HG03064 (cell line): ENCODE measurements around the gene RNF169.

Experiments
- ATAC-seq: cut with Tn5 transposase; IDR thresholded peaks from one replicate; pipeline ENCODE4 v1.9.1; 2021; ENCODE audit warnings: low read depth; ENCODE audit not compliant: unreplicated experiment

Gene RNF169, protein sequence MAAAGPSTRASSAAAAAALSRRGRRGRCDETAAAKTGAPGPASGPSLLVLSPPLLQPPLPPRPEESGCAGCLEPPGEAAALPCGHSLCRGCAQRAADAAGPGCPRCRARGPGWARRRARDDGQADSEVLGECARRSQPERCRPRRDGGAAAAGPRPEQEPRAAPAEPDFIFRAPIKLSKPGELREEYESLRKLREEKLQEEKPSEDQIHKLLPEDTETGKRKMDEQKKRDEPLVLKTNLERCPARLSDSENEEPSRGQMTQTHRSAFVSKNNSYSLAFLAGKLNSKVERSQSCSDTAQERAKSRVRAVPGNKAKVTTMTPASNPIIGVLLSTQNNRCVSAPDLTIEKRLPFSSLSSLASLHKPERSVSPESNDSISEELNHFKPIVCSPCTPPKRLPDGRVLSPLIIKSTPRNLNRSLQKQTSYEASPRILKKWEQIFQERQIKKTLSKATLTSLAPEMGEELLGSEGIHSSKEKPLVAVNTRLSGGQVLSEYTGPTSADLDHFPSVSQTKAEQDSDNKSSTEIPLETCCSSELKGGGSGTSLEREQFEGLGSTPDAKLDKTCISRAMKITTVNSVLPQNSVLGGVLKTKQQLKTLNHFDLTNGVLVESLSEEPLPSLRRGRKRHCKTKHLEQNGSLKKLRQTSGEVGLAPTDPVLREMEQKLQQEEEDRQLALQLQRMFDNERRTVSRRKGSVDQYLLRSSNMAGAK

DNA sequence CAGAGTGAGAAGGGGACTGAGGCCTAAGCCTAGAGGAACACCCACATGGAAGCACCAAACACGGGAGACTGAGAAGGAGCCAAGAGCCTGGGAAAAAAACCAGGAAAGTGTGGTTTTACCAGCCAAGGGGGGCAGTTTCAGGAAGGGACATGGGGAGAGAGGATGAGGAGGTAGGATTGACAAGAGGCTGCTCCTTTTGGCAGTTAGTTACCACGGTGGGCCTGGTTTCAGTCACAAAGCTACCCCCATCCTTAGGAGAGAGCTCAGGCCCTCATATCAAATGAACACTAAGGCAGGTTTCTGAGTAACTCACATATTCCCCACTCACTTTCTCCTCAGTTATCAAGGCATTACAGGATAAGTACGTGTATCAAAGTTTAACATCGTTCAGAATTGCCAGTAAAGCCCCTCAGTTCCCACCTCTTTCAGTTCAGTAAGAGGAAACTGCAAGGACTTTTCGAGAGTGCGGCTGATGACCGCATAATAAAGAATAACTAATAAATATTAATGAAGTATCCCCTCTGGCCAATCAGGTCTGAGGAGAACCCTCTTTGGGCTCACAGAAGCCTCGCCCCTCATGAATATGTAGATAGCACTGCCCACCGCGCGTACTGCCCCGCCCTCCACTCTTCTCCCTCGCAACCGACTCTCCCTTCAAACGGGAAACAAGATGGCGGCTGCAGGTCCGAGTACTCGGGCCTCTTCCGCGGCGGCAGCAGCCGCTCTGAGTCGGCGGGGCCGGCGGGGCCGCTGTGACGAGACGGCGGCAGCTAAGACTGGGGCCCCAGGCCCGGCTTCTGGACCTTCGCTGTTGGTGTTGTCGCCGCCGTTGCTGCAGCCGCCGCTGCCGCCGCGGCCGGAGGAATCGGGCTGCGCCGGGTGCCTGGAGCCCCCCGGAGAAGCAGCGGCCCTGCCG lies at the start of gene RNF169:
TSS of gene RNF169 (plus strand) at position 639 of the 916 bp plus-strand sequence. CDS start at position 671, 32 bp downstream.
- ATAC-seq, result peak; percentile 95

DNA sequence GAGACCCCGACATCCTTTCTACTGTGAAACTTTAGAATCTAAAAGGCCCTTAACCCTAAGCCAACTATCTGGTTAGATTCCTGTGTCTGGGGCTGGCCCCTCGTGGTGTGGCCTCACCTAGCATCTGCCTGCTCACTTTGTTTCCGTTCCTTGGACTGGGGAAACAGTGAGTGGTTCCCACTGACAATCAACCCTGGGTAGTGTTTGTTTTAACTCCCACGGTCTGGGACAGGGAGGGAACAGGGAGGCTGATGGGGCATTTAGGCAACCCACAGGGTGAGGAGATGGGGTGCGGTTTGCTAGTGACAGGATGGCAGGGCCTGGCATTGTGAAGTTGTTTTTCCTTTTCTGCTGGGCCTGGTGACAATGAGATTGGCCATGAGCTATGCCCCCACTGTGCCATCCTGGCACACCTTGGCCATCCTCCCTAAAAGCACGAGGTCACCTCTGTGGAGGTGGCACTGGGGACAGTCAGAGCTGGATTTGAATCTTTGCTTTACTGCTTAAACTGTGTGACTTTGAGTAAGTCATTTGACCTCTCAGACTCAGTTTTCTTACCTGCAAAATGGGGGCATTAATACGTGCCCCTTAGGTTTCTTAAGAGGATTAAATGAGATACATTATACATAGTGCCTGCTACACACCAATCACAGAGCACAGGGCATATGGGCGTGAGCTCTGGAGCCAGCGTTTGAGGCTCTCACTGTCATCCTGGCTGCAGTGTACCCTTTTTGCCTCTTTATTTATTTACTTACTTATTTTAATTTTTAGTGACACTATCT lies 48.8 kb upstream of the RNF169 start:
- ATAC-seq, result no peak

DNA sequence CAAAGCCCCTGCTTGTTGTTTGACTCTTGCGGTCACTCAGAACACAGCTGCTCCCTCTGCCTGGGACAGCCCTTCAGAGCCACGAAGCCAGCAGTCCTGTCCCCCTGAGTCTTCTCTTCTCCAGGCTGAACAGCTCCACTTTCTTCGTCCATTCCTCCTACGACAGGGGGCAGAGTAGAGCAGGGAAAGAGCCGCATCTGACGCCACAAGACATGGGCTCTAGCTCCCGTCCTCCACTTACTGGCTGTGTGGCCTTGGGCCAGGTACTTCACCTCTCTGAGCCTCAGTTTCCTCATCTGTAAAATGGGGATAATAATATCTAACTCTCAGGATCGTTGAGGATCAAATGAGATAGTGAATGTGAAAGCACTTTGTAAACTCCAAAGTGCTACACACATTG lies 47.3 kb upstream of the RNF169 start:
- no peak for ATAC-seq

DNA sequence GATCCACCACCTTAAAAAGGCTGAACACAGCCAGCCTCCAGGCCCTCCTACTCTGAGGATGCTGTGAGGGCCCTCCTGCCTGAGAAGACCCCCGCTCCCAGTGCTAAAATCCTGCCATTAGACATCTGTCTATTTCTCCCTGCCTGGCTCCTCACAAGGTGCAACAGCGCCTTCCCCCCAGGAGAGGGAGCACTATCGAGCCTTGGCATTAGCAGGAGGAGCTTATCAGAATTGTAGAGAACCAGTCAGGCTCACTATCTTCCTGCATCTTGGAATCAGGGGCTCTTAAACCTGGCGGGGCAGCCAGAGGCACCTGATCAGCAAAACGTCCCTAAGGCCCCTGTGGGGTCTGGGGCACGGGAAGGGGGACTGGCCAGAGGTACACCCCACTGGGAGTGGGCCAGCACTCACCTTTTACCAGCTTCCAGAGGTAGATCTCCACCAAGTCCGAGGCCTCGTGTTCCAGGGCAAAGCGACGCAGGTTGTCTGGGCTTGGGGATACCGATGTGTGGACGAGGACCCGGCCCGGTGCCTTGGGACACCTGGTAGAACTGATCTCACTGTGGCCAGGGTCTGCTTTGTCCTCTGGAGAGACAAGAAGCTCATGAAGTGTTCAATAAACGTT lies 46.2 kb upstream of the RNF169 start:
- ATAC-seq, result no peak

DNA sequence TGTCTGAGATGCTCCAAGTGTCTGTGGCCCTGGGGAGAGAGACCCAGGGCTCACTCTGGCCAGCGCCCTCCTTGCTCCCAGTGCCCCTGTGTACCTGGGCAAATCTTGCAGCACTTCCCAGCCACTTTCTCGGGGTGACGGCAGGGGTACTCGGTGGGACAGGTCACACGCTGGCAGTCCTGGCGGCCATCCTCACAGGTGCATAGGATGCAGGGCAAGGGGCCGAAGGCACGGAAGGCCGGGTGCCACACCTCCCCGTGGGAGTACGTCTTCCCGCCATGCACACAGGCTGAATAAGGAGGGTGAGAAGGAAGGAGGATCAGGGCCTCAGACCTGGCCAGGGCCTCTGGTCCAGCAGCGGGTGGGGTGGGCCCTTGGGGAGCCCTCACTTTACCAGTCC lies 45.4 kb upstream of the RNF169 start:
- no peak for ATAC-seq

DNA sequence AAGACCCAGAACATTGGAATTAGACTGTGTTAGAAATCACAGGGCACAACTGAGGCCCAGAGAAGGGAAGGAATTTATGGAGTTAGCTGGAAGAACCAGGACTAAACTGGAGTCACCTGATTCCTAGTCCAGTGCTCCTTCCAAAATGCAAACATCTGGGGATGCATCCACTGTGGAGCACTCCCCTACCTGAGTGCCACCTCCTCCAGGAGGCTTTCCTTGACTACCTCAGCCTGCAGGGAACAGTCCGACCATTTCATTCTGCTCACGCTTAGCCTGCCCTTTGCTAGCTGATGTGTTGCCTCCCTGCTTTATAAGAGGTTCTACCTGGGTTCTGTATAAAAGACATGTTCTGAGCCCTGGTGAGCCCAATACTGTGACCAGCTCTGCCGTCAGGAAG lies 41.5 kb upstream of the RNF169 start:
- ATAC-seq, result no peak

DNA sequence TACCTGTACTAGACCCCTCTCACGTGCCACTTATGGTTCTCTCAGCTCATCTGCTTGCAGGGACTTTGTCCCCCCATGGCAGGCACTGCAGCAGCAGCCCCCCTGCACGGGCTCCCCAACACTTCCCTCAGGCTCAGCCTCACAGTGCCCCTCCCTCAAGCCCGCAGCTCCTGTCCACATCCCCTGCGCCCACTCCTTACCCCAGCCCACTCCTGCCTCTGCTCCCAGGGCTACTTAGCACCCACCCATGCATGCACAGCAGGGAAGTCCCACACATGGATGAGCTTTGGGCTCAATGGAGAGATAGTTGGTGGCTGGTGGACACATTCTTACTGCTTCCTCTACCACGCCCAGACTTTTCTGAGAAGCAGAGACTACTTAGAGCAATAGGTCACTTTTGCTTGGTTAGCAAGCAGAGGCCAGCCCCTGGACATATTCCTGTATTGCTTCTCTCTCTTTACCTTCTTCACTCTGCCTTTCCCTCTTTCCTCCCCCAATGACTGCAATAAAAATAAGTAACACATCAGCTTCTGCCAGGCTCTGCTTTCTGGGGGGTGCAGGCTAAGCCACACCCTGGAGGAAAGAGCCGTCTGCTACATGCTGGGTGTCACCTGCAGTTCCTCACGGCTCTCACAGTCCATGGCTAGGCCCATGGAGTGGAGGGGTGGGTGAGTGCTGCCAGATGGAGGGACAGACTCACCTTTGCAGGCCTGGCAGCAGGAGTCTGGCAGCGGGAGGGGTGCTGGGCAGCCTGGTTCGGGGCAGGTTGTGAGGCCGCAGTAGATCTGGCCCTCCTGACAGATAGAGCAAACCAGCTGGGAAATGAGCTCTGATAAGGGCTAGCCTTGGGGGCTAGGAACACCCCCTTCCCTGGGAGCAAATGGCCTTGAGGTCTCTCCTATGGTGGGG lies 40.8 kb upstream of the RNF169 start:
- no peak for ATAC-seq

DNA sequence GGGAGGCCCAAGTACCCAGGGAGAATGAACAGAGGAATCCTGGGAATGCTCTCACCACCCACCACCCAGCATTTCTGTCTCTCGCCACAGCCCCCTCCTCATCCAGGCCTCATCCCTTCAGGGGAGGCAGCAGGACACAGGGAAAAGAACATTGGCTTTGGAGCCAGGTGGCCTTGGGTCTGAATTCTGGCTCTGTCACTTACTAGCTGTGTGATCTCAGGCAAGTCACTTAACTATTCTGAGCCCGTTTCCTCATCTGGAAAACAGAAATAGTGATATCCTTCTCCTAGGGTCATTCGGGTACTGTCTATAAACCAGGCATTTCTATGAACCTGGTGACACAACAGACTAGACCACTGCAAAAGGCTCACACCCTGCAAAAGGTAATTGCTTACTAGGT lies 39.5 kb upstream of the RNF169 start:
- no peak for ATAC-seq

DNA sequence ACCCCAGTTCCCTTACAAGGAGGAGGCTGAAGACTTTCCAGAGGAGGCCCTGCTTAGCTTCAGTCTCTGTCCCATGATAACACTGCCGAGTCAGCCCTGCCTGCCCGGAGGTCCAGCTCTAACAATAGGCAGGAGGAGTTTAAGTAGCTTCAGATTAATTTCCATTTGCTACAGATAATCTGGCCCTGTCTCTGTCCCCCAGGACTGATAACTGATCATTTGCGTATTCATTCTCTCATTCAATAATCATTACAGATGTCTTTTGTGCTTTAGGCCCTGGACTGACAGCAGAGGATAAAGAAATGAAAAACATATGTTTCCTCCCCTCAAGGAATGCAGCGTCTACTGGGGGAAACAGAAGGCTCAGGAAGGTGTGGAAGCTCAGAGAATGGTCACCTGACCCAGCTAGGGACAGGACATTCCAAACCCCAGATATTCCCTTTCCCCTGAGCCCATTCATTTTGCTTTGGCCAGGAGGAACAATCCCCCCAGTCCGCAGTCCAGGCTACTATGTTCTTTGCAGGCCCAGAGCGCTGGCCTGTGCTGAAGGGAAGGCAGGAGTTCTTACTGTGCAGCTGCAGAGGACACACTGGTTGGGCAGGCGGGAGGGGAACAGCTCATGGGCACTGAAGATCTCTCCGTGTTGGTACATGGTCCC lies 38.2 kb upstream of the RNF169 start:
- ATAC-seq, result no peak

DNA sequence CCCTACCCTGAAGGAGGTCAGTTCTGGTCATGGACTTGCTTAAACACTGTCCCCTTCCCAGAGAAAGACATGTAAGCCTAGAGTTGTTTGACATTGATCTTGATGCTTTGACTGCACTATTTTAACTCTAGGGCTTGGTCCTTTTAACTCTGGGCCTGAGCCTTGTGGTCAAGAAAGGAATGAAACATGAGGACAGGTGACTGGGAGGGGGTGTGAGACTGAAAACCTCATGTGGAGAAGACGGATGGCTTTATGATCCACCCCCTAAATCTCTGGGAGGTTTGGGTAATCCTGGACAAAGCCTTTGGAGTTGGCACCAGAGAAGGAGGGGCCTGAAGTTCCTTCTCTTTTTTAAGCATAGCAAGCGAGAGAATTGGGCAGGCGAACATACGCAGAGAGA lies 35.0 kb upstream of the RNF169 start:
- no peak for ATAC-seq

DNA sequence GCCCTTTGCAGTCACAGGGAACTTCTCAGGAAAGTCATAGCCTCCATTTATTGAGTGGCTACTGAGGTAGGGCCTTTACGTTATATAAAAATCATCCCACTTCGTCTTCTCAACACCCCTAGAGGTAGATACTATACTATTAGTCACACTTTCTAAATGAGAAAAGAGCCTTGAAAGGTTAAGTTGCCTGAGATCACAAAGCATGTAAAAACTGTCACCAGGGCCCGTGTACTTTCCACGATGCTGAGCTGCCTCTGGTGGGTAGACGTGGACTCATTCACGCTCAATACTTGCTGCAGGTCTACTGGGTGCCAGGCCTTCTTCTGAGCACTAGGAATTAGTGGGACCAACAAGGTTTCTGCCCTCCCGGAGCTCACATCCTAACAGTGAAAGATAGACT lies 33.7 kb upstream of the RNF169 start:
- ATAC-seq, result no peak

DNA sequence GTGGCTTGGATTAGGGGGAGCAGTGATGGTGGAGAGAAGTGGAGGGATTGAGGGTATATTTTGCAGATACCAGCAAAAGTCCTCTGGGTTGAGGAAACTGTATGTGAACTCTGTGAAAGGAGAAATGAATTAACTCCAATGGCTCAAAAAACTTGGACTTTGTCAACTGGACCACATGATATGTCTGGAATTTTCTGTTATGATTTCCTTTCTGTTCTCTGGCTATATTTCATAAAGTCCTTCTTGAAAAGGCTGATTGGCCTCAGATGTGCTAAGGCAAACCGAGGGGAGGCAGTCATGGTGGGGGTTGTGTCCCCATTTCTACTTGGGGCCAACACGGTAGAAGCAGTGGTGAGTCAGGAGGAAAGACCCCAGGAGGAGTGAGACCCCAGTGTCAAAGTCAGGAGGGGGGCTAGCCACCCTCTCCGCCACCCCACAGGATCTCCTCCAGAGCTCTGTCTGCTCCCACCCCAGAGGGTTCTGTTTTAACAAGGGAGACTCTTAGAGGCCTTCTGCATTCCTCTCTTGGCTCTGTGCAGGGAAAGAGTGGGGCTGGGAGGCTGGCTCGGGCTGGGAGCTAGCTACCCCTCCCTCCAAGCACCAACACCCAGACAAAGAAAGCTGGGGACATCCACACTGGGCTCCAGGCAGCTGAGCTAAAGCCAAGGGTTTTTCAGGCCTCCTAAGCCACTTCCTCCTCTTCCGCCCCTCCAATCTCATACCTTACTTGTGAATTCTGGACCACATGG lies 31.3 kb upstream of the RNF169 start:
- ATAC-seq, result no peak

DNA sequence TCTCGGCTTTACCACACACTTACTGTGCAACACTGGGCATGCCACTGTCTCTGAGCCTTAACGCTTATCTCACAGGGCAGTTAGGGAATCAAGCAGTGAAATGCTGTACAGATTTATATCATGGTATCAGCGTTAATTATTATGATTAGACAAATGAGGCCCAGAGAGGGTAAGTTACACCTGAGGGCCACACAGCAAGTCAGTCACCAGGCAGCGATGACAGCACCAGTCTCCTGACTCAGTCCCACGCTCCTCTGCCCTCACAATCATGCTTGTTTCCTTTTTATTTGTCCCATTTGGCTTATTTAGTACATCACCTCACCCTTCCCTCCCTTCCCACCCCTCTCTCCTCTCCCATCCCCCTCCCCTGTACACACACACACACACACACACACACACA lies 29.6 kb upstream of the RNF169 start:
- no peak for ATAC-seq

DNA sequence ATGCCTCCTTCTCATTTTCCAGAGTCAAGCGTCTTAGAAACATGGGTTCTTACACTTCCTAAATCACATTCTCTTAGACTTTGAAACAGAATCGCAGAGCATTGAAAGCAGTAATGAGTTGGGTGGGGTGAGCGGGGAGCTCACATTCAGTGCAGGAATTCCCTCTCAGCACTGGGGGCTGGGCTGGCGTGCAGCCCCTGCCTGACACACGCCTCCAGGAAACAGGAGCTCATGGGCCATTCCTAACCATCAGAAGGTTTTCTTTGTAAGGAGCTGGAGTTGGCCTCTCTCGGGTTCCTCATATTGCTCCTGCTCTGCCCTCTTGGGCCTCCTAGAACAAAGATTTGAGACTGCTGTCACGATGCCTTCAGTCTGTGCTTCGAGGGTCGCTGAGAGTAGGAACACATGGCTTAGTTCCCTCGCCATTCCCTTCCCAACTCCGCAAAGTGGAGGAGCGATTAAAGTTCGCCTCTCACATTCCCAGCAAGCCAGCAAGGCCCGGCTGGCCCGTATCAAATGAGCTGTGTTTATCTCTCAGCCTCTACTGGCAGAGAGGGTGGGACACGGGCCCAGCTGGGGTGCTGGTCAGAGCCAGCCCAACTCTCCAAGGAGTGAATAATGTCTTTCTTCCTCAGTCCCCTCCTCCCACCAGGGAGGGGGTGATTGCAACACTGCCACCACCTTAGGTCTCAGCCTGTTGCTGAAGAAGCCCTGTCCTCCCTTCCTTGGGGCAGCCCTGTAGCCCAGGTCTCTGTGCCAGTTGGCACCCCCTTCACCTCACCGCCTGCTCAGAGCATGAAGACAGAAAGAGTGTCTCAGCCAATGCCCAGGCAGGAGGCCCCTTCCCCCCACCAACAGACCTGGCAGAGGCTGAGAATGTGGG lies 27.8 kb upstream of the RNF169 start:
- no peak for ATAC-seq

DNA sequence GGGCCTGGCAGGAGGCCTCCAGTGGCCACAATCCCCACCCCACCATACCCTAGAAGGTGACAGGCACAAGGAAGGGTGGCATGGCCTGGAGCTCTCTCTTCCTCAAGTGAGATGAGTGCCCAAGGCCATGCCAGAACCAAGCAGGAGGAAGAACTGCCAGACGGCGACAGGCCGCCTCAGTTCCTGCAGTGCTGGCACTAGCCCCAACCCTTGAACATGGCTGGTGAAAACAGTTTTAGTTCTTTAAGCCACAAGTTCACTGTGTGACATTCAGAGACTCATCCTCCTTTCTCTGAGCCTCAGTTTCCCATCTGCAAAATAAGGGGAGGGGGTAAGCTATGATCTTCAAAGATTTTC lies 27.2 kb upstream of the RNF169 start:
- no peak for ATAC-seq

DNA sequence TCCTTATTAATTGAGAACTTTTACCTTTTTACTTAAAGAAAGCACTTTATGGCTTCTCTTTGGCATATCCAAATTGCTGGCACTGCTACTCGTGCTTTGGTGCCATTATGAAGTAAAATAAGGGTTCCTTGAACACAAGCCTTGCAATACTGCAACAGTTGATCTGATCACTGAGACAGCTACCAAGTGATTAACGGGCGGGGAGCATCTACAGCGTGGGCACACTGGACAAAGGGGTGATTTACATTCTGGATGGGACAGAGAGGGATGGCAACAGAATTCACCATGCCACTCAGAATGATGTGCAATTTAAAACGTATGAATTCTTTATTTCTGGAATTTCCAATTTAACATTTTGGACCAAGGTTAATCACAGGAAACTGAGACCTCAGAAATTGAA lies 25.1 kb upstream of the RNF169 start:
- ATAC-seq, result no peak

DNA sequence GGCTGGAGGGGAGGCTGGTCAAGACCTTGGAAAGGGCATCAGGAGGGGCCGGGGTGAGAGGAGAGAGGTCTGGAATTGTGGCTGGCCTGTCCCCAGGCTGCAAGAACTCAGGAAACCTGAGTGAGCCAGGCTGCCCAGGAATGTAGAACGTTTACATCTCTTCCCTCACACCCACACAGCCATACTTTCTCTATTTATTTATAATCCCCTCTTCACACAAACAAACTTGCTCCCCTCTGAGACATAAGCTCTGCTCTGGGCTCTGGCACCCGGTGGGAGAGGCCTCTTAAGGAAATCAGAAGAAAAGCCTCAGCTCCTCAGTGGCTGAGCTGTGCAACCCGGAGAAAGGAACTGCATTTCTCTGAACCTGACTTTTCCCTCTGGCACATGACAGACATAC lies 22.9 kb upstream of the RNF169 start:
- no peak for ATAC-seq
